Effector CD8-positive, alpha-beta T cell (primary cell): Measurements from ENCODE around the gene TTC7B.

Experiments used
- DNase-seq: peaks from one replicate; lab custom pipeline; 2025; lab: John Stamatoyannopoulos, UW

The TTC7B gene

DNA sequence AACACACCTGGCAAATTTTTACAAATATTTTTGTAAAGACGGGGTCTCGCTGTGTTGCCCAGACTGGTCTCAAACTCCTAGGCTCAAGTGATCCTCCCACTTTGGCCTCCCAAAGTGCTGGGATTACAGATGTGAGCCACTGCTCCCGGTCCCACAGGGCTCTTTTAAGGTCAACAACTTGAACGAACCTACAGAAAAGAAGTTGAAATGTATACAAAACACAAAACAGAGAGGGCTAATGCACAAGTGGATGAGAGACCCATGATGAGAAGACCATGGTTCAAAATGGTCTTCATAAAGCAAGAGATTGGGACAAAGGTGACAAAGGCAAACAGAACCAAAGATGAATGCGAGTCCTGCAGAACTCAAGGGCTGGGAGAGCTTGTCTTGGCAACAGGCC, 328.0 kb downstream of the TTC7B start:
- no peak for DNase-seq

DNA sequence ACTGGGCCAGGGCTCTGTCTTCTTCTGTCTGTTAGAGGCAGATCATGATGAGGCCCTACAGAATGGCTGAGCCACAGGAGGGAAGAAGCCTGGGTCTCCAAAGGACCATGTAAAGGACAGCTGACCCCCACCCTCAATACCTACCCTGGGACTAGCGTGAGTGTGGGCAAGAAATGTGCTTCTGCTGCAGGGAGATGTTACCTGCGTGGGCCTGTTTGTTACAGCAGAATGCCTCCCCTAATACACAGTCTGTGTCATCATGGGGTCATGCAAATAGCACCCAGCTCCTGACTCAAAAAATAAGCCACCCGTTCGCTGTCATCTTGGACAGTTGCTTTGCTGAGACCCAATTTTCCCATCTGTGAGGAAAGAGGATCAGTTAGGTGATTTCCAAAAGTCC, 328.8 kb downstream of the TTC7B start:
- DNase-seq: no peak

DNA sequence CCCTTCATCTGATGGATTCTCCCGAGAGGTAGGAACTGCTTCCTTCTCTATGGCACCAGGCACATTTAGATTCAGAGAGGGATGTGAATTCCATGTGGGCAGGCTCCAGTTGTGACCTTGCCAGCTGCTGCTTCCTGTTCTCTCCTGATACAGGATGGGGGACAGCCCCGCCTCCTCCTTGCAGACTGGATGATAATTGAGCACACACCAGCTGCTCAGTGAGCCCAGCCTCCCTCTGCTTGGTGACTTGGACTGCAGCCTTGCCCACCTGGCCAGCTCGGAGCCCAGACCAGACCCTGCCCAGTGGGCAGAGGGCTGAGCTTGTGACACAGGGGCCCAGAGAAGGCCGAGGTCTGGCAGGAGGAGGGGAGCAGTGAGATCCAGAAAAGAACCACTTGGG, 329.2 kb downstream of the TTC7B start:
- DNase-seq: no peak

DNA sequence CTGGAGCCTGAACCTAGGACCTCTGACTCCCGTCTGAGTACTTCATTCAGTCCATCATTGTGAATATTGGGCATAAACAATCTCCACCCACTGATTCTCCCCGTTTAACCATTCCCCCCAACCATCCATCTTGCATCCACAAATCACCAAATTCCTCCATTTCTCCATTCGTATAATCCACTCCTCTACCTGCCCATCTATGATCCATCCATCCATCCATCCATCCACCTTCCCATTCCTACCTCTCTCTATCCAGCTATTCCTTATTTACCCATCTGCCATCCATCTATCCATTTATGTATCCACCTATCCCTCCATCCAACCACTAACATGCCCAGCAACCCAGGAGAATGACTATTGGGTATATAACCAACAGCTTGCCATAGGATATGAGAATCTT, 331.9 kb downstream of the TTC7B start:
- DNase-seq: no peak

DNA sequence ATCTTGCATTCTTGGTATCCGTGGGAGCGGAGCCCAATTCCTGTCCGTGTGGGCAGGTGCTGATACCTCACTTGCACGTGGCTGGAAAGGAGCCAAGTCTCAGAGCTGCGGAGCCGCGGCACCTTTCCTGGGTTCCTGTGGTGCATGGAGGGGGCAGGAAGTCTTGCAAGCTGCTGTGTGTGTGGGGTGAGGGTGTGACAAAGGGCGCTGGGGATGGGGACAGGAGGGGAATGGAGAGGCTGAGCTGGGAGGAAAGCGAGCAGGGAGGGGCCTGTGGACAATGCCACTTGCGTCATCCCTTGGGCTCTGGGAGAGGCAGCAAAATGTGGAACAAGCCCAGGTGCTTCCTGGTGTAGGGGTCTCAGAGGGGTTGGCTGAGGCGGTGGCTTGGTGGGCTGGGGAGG, 332.7 kb downstream of the TTC7B start:
- peak; percentile 4 for DNase-seq

DNA sequence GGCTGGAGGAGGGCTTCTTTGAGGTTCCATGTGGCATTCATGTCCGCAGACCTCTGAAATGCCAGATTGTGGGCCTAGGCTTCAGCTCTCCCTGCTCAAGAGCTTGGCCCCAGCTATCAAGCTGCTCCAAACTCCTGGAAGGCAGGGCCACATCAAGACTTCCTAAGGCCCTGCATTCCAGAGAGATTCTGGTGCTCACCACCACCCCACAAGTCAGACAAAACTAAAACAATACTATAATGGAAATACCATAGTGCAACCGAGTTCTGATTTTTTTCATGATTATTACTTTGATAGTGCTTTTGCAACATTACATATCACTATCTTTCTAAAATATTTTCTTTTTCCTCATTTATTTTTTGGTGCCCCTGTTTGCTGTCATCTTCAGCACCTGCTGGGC, 333.1 kb downstream of the TTC7B start:
- DNase-seq: no peak

DNA sequence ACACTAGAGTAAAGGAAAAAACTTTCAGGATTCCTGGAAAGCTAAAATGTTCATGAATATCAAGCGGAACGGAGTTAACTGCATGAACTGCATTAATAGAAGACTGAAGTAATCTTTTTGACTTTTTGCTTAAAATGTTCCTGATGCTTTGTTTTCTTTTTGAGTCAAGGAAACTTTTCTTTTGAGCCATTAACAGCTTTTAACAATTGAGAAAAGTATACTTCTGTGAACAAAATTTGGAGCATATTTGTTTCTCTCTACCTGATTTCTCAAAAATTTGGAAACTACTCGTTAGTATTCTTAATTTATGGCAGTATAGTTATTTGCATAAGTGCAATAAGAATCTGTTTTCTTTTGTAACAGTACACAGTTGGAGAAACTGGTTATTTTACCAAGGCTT, 340.9 kb downstream of the TTC7B start:
- DNase-seq: no peak
